IPS-20b (cell line): ENCODE measurements around the gene RGS12.

Source experiments
- H3K27ac ChIP-seq: one replicate; pipeline ENCODE4 v1.5.1; 2013; ENCODE audit warnings: low read length
- H3K27me3 ChIP-seq: 2 replicates; pipeline ENCODE4 v1.6.1; 2013; ENCODE audit warnings: mild to moderate bottlenecking, low read length, inconsistent platforms; ENCODE audit not compliant: insufficient read depth
- H3K36me3 ChIP-seq: 2 replicates; pipeline ENCODE4 v1.6.1; 2013; ENCODE audit warnings: low read depth, mild to moderate bottlenecking, inconsistent platforms, low read length, moderate library complexity; ENCODE audit not compliant: insufficient read depth
- H3K4me1 ChIP-seq: 2 replicates; pipeline ENCODE4 v1.6.1; 2013; ENCODE audit warnings: mild to moderate bottlenecking, control low read depth, inconsistent platforms, low read length, moderate library complexity; ENCODE audit not compliant: insufficient read depth
- H3K4me3 ChIP-seq: 2 replicates; pipeline ENCODE4 v1.5.1; 2013; ENCODE audit warnings: mild to moderate bottlenecking, low read length, inconsistent platforms
- H3K9ac ChIP-seq: 2 replicates; pipeline ENCODE4 v1.6.1; 2013; ENCODE audit warnings: low read depth, mild to moderate bottlenecking, inconsistent platforms, low read length, moderate library complexity
- H3K9me3 ChIP-seq: 2 replicates; pipeline ENCODE4 v1.6.1; 2013; ENCODE audit warnings: mild to moderate bottlenecking, low read depth, low read length, inconsistent platforms; ENCODE audit not compliant: insufficient read depth

Gene RGS12

GRCh38 chr4:3292571-3293400, at the start of gene RGS12:
RGS12 (plus strand) TSS chr4:3293021; CDS start chr4:3316171, 23,150 bp downstream.
- Histone ChIP-seq H3K27ac (no peak within 1 kb of the TSS), H3K9me3 (no peaks in the 10 kb centered on the region), H3K4me3 (peak within 1 kb of the TSS; percentile 83), H3K4me1 (0 out of 2 replicates have a peak, but pooled peaks cover 3% of the 10 kb centered on the region), H3K9ac (peak within 1 kb of the TSS; percentile 88), H3K36me3 (no peaks in the 10 kb centered on the region), H3K27me3 (peaks cover 29% of the 10 kb centered on the region)

GRCh38 chr4:3243136-3243780, 49.6 kb upstream of the RGS12 start:
- Histone ChIP-seq H3K4me3 (no peak overlapping the region), H3K36me3 (peaks cover 15% of the 10 kb centered on the region), H3K9me3 (no peaks in the 10 kb centered on the region), H3K27ac (no peak overlapping the region), H3K9ac (no peak overlapping the region), H3K4me1 (peaks cover 2% of the 10 kb centered on the region; the same call in 1 of the 2 replicates), H3K27me3 (peaks cover 15% of the 10 kb centered on the region; the same call in 1 of the 2 replicates)

GRCh38 chr4:3244002-3244401, 48.8 kb upstream of the RGS12 start:
- Histone ChIP-seq H3K4me1 (no peaks in the 10 kb centered on the region), H3K27me3 (peaks cover 8% of the 10 kb centered on the region; the same call in 1 of the 2 replicates), H3K9ac (no peak overlapping the region), H3K27ac (no peak overlapping the region), H3K4me3 (no peak overlapping the region), H3K36me3 (peaks cover 13% of the 10 kb centered on the region), H3K9me3 (no peaks in the 10 kb centered on the region)

- Histone ChIP-seq H3K27ac (no peak overlapping the region), H3K36me3 (peaks cover 6% of the 10 kb centered on the region), H3K9ac (no peak overlapping the region), H3K27me3 (peaks cover under 1% of the 10 kb centered on the region; the same call in 1 of the 2 replicates), H3K4me1 (no peaks in the 10 kb centered on the region), H3K9me3 (no peaks in the 10 kb centered on the region), H3K4me3 (no peak overlapping the region)
Measured at GRCh38 chr4:3244747-3245146, 48.1 kb upstream of the RGS12 start.

- no peaks in the 10 kb centered on the region for H3K36me3 ChIP-seq
- H3K27me3 ChIP-seq = no peaks in the 10 kb centered on the region
- H3K27ac ChIP-seq = no peak overlapping the region
- H3K4me3 ChIP-seq = no peak overlapping the region
- no peaks in the 10 kb centered on the region for H3K4me1 ChIP-seq
- H3K9ac ChIP-seq = no peak overlapping the region
- H3K9me3 ChIP-seq = no peaks in the 10 kb centered on the region
Measured at GRCh38 chr4:3245676-3246075, 47.1 kb upstream of the RGS12 start.

GRCh38 chr4:3246458-3247398, 46.1 kb upstream of the RGS12 start:
- H3K9me3 ChIP-seq = no peaks in the 10 kb centered on the region
- no peaks in the 10 kb centered on the region for H3K4me1 ChIP-seq
- H3K4me3 ChIP-seq = no peak overlapping the region
- no peak overlapping the region for H3K27ac ChIP-seq
- no peak overlapping the region for H3K9ac ChIP-seq
- no peaks in the 10 kb centered on the region for H3K27me3 ChIP-seq
- no peaks in the 10 kb centered on the region for H3K36me3 ChIP-seq

GRCh38 chr4:3247399-3248177, 45.2 kb upstream of the RGS12 start:
- Histone ChIP-seq H3K4me3 (no peak overlapping the region), H3K36me3 (no peaks in the 10 kb centered on the region), H3K27ac (no peak overlapping the region), H3K9ac (no peak overlapping the region), H3K27me3 (no peaks in the 10 kb centered on the region), H3K9me3 (no peaks in the 10 kb centered on the region), H3K4me1 (no peaks in the 10 kb centered on the region)

- Histone ChIP-seq H3K4me1 (no peaks in the 10 kb centered on the region), H3K27ac (no peak overlapping the region), H3K9ac (no peak overlapping the region), H3K9me3 (no peaks in the 10 kb centered on the region), H3K27me3 (no peaks in the 10 kb centered on the region), H3K4me3 (no peak overlapping the region), H3K36me3 (no peaks in the 10 kb centered on the region)
Measured at GRCh38 chr4:3248178-3248480, 44.7 kb upstream of the RGS12 start.

GRCh38 chr4:3248811-3249661, 43.8 kb upstream of the RGS12 start, which contains the start of gene MSANTD1:
MSANTD1 (plus strand) TSS chr4:3249159; CDS start chr4:3249223, 64 bp downstream.
- no peaks in the 10 kb centered on the region for H3K27me3 ChIP-seq
- H3K36me3 ChIP-seq = no peaks in the 10 kb centered on the region
- no peaks in the 10 kb centered on the region for H3K9me3 ChIP-seq
- H3K27ac ChIP-seq = no peak within 1 kb of the TSS
- no peak within 1 kb of the TSS for H3K4me3 ChIP-seq
- H3K9ac ChIP-seq = no peak within 1 kb of the TSS
- H3K4me1 ChIP-seq = no peaks in the 10 kb centered on the region

- Histone ChIP-seq H3K27me3 (no peaks in the 10 kb centered on the region), H3K27ac (no peak overlapping the region), H3K4me3 (no peak overlapping the region), H3K9me3 (no peaks in the 10 kb centered on the region), H3K9ac (no peak overlapping the region), H3K36me3 (no peaks in the 10 kb centered on the region), H3K4me1 (no peaks in the 10 kb centered on the region)
Measured at GRCh38 chr4:3249711-3250437, 42.9 kb upstream of the RGS12 start.
